WTC11 (cell line): ENCODE data around the gene UBXN10. TPM values are rescaled to one million over a fixed set of nuclear protein-coding genes. Genes with fewer than 3 reads are reported as not detected.

ENCODE experiments used
- ATAC-seq: fragments of 200-7000 bp; cut with Tn5 transposase; 2 replicates; pipeline ENCODE4 v1.10.0; 2021; ENCODE audit warnings: mild to moderate bottlenecking, moderate library complexity
- CTCF ChIA-PET: fragments of 300-600 bp; sonication (Branson Sonifier 250); formaldehyde crosslinking; loops from one replicate; lab custom pipeline; 2021; ENCODE audit warnings: antibody characterized with exemption; lab: Charles Lee
- POLR2A ChIA-PET: fragments of 350-600 bp; sonication (Branson Sonifier 250); formaldehyde crosslinking; loops from one replicate; lab custom pipeline; 2021; ENCODE audit warnings: antibody characterized with exemption; lab: Charles Lee
- DNase-seq: peaks from one replicate; pipeline ENCODE4 v3.0.0; 2021; ENCODE audit warnings: low spot score
- H3K27ac Mint-ChIP-seq: 2 replicates; pipeline ENCODE4 v1.8.0; 2021; ENCODE audit warnings: mixed read lengths
- H3K27me3 Mint-ChIP-seq: 2 replicates; pipeline ENCODE4 v1.8.0; 2021; ENCODE audit warnings: low read depth, mild to moderate bottlenecking, moderate library complexity, mixed read lengths
- H3K36me3 Mint-ChIP-seq: 2 replicates; pipeline ENCODE4 v1.8.0; 2021; ENCODE audit warnings: mixed read lengths
- H3K4me1 Mint-ChIP-seq: 2 replicates; pipeline ENCODE4 v1.8.0; 2022; ENCODE audit warnings: mixed read lengths
- H3K4me3 Mint-ChIP-seq: 2 replicates; pipeline ENCODE4 v1.8.0; 2021; ENCODE audit warnings: mild to moderate bottlenecking, moderate library complexity, mixed read lengths
- H3K9me3 Mint-ChIP-seq: 2 replicates; pipeline ENCODE4 v1.8.0; 2021; ENCODE audit warnings: mixed read lengths
- AR ChIP-seq: fragments of 250-450 bp; sonication (Bioruptor Pico); IDR thresholded peaks from 2 replicates; pipeline ENCODE4 v1.9.0; 2021; ENCODE audit warnings: mild to moderate bottlenecking
- ARID4B ChIP-seq: sonication (generic); formaldehyde crosslinking; IDR thresholded peaks from 2 replicates; pipeline ENCODE4 v1.8.0; 2023; ENCODE audit warnings: missing genetic modification reagents, mild to moderate bottlenecking, borderline replicate concordance
- ERG ChIP-seq: fragments of 250-450 bp; sonication (Bioruptor Pico); IDR thresholded peaks from 2 replicates; pipeline ENCODE4 v1.8.0; 2021; ENCODE audit warnings: mild to moderate bottlenecking
- ESRRA ChIP-seq: sonication (generic); formaldehyde crosslinking; IDR thresholded peaks from 2 replicates; pipeline ENCODE4 v1.8.1; 2022; ENCODE audit warnings: mild to moderate bottlenecking, missing genetic modification reagents, borderline replicate concordance
- GRHL2 ChIP-seq: fragments of 250-450 bp; sonication (Bioruptor Pico); IDR thresholded peaks from 2 replicates; pipeline ENCODE4 v1.8.0; 2022; ENCODE audit warnings: mild to moderate bottlenecking, moderate library complexity; ENCODE audit not compliant: insufficient replicate concordance, severe bottlenecking
- HMGA2 ChIP-seq: fragments of 250-450 bp; sonication (Bioruptor Pico); IDR thresholded peaks from 2 replicates; pipeline ENCODE4 v1.4.0; 2021; ENCODE audit warnings: mild to moderate bottlenecking, moderate library complexity
- NFE2L1 ChIP-seq: sonication (generic); formaldehyde crosslinking; IDR thresholded peaks from 2 replicates; pipeline ENCODE4 v1.8.1; 2023; ENCODE audit warnings: missing genetic modification reagents
- ZBTB43 ChIP-seq: sonication (generic); formaldehyde crosslinking; IDR thresholded peaks from 2 replicates; pipeline ENCODE4 v1.8.1; 2023; ENCODE audit warnings: mild to moderate bottlenecking, missing genetic modification reagents
- ZNF425 ChIP-seq: fragments of 250-450 bp; sonication (Bioruptor Pico); conservative IDR thresholded peaks from 2 replicates; pipeline ENCODE4 v1.9.0; 2021; ENCODE audit warnings: mild to moderate bottlenecking
- ZNF512 ChIP-seq: sonication (generic); formaldehyde crosslinking; IDR thresholded peaks from 2 replicates; pipeline ENCODE4 v1.8.1; 2022; ENCODE audit warnings: missing genetic modification reagents, borderline replicate concordance
- ZNF671 ChIP-seq: fragments of 250-450 bp; sonication (Bioruptor Pico); IDR thresholded peaks from 2 replicates; pipeline ENCODE4 v1.8.0; 2021; ENCODE audit warnings: mild to moderate bottlenecking
- total RNA-seq: library from RNA; stranded (reverse); gene quantifications from 3 replicates; pipeline ENCODE4 v1.2.3, GENCODE V29; 2021
- TF ChIP-seq, protein P1 (sequence below): sonication (generic); formaldehyde crosslinking; IDR thresholded peaks from 2 replicates; pipeline ENCODE4 v1.8.0; 2023; ENCODE audit warnings: mild to moderate bottlenecking, missing genetic modification reagents
- TF ChIP-seq, protein P2 (sequence below): sonication (generic); formaldehyde crosslinking; IDR thresholded peaks from 2 replicates; pipeline ENCODE4 v1.8.1; 2022; ENCODE audit warnings: low read depth, missing genetic modification reagents, borderline replicate concordance

Gene UBXN10
- total RNA-seq, 1 experiment from 2014 or later: 0.52 TPM

DNA sequence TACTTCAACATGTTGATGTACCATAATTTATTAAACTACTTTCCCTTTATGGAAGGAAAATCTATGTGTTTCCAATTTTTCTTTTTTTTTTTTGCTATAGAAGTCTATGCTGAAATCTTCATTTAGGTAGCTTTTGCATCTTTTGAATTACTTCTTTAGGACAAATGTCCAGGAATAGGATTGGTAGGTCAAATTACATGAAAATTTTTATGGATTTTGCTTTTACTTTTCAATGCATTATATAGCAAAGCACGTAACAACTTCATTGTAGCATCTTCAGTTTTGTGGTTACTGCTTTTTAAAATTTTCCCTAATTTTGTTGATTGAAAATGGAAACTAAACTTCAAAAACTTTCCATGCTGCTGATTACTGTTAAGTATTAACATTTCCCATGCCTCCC lies 12.4 kb downstream of the UBXN10 start (continued):
- TF ChIP-seq ZNF512 (CRISPR knock-in tag): no peak
- TF ChIP-seq ZBTB43 (CRISPR knock-in tag): no peak
- no peak for TF ChIP-seq ESRRA (CRISPR knock-in tag)
- TF ChIP-seq GRHL2 (CRISPR knock-in tag): no peak
- no peak for TF ChIP-seq HMGA2 (CRISPR knock-in tag)
- TF ChIP-seq NFE2L1 (CRISPR knock-in tag): no peak

DNA sequence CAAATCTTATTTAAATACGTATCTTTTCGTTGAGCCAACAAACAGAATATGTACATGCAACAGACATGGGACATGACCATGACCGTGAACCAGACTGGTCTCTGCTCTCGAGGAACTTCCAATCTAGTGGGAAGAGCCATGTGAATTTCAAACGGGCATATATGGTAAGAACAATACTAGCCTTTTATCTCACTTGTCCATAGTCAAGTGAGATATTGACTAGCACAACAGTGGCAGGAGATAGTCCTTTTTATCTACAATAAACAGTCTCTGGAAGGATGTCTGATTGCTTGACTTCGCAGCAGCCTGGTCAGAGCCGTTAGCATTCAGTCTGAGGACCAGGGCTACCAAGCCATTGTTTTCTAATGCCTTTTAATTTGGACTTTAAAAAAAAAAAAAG lies 13.0 kb downstream of the UBXN10 start:
- no peaks in the 10 kb centered on the region for H3K9me3 Mint-ChIP-seq
- POLR2A ChIA-PET: no interaction called here
- CTCF ChIA-PET: no interaction called here
- ATAC-seq (no peak), DNase-seq (no peak)
- TF ChIP-seq ZNF425 (CRISPR knock-in tag) (no peak), ERG (no peak), ARID4B (CRISPR knock-in tag) (no peak), ZNF671 (CRISPR knock-in tag) (no peak), AR (CRISPR knock-in tag) (no peak)
- TF ChIP-seq, protein P1, sequence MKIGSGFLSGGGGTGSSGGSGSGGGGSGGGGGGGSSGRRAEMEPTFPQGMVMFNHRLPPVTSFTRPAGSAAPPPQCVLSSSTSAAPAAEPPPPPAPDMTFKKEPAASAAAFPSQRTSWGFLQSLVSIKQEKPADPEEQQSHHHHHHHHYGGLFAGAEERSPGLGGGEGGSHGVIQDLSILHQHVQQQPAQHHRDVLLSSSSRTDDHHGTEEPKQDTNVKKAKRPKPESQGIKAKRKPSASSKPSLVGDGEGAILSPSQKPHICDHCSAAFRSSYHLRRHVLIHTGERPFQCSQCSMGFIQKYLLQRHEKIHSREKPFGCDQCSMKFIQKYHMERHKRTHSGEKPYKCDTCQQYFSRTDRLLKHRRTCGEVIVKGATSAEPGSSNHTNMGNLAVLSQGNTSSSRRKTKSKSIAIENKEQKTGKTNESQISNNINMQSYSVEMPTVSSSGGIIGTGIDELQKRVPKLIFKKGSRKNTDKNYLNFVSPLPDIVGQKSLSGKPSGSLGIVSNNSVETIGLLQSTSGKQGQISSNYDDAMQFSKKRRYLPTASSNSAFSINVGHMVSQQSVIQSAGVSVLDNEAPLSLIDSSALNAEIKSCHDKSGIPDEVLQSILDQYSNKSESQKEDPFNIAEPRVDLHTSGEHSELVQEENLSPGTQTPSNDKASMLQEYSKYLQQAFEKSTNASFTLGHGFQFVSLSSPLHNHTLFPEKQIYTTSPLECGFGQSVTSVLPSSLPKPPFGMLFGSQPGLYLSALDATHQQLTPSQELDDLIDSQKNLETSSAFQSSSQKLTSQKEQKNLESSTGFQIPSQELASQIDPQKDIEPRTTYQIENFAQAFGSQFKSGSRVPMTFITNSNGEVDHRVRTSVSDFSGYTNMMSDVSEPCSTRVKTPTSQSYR: no peak
- TF ChIP-seq, protein P2, sequence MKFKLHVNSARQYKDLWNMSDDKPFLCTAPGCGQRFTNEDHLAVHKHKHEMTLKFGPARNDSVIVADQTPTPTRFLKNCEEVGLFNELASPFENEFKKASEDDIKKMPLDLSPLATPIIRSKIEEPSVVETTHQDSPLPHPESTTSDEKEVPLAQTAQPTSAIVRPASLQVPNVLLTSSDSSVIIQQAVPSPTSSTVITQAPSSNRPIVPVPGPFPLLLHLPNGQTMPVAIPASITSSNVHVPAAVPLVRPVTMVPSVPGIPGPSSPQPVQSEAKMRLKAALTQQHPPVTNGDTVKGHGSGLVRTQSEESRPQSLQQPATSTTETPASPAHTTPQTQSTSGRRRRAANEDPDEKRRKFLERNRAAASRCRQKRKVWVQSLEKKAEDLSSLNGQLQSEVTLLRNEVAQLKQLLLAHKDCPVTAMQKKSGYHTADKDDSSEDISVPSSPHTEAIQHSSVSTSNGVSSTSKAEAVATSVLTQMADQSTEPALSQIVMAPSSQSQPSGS (CRISPR knock-in tag): no peak
- H3K27me3 Mint-ChIP-seq: peaks cover 3% of the 10 kb centered on the region; the same call in 1 of the 2 replicates
- no peak overlapping the region for H3K4me3 Mint-ChIP-seq
- H3K36me3 Mint-ChIP-seq: no peaks in the 10 kb centered on the region
- no peak overlapping the region for H3K27ac Mint-ChIP-seq
- peaks cover 27% of the 10 kb centered on the region for H3K4me1 Mint-ChIP-seq
